Measurements from ENCODE around the gene GGA2.

GRCh38 chr16:23523876-23524385 is 13.6 kb upstream of the GGA2 start:
- TF ChIP-seq CTCF (conservative IDR thresholded peaks at IDR 0.05; ENCODE audit: low read depth, low read length) (no peak), EZH2 (IDR thresholded peaks at IDR 0.05; ENCODE audit: low read length, unreplicated experiment) (no peak)
